Right lung (tissue), 5 donors: ENCODE data around the gene SEPTIN10. TPM values are rescaled to one million over a fixed set of nuclear protein-coding genes. Genes with fewer than 3 reads are reported as not detected.
A peak's percentile ranks its signal among the peaks of the same experiment; 100 is the strongest.

Source experiments
- DNase-seq, 2 donors: peaks; one replicate each; pipeline ENCODE4 v3.0.0-alpha.2; 2013
- polyA plus RNA-seq, 5 donors: library from polyadenylated mRNA; unstranded; fragments of 120-200 nt; gene quantifications; one replicate each; pipeline versions ENCODE4 v1.2.1 to v1.2.3, GENCODE V29; 2013; ENCODE audit warnings: inconsistent platforms in 1 of 5, low replicate concordance in 1 of 5; ENCODE audit not compliant: insufficient read length in 5 of 5, insufficient read depth in 1 of 5

Gene SEPTIN10
- polyA plus RNA-seq, 5 donors, result 99.4 to 162 (median 136) TPM

GRCh38 chr2:109499566-109499965 lies 114.2 kb downstream of the SEPTIN10 start:
- no peak for DNase-seq

- no peak for DNase-seq
Measured at GRCh38 chr2:109498906-109499305, 114.9 kb downstream of the SEPTIN10 start.

- DNase-seq, result peak in 1 of 2 donors; percentile 55
Measured at GRCh38 chr2:109497911-109498870, 115.6 kb downstream of the SEPTIN10 start.

GRCh38 chr2:109497463-109497862 lies 116.3 kb downstream of the SEPTIN10 start:
- no peak for DNase-seq

- DNase-seq, result no peak
Measured at GRCh38 chr2:109494351-109494750, 119.4 kb downstream of the SEPTIN10 start.

GRCh38 chr2:109493176-109493935 lies 120.4 kb downstream of the SEPTIN10 start:
- DNase-seq, result no peak

Other genes starting within 250 kb of the SEPTIN10 start
- 10 to 100 TPM; 10.2 to 13.5 (median 11.2) TPM for gene SOWAHC, start 398 bp upstream of the SEPTIN10 start, polyA plus RNA-seq
- gene RGPD5, start 180.3 kb upstream of the SEPTIN10 start, polyA plus RNA-seq, result 10 to 100 TPM in 4 of 5 donors, 1 to 10 TPM in 1; 8.9 to 23.7 (median 20.0) TPM